Panc1 (cell line): ENCODE results near the gene IL17B. TPM values are rescaled to one million over a fixed set of nuclear protein-coding genes. Genes with fewer than 3 reads are reported as not detected.

ENCODE experiments used
- ATAC-seq: fragments of 200-7000 bp; cut with Tn5 transposase; 2 replicates; pipeline ENCODE4 v1.9.1; 2020; ENCODE audit warnings: mild to moderate bottlenecking, moderate library complexity
- BruUV-seq: library from RNA; stranded (reverse); fragments of 400-500 nt; replicated peaks from 2 replicates; lab custom pipeline; 2021; lab: Mats Ljungman, UMichigan
- CTCF ChIA-PET: fragments of 300-600 bp; sonication (Branson Sonifier 250); formaldehyde crosslinking; loops from one replicate; lab custom pipeline; 2022; ENCODE audit warnings: antibody characterized with exemption; lab: Charles Lee
- POLR2A ChIA-PET: fragments of 300-600 bp; sonication (Branson Sonifier 250); formaldehyde crosslinking; loops from one replicate; lab custom pipeline; 2022; ENCODE audit warnings: antibody characterized with exemption; lab: Charles Lee
- DNase-seq: peaks from one replicate; pipeline ENCODE4 v3.0.0-alpha.2; 2010; ENCODE audit warnings: low read depth, low spot score
- H3K27ac ChIP-seq: 2 replicates; pipeline ENCODE4 v1.5.1; 2011; ENCODE audit warnings: mild to moderate bottlenecking, low read length, inconsistent platforms
- H3K27me3 ChIP-seq: fragments of 200-500 bp; sonication (Bioruptor generic); 2 replicates; pipeline ENCODE4 v1.6.0; 2014; ENCODE audit warnings: low read length, inconsistent platforms; ENCODE audit not compliant: control insufficient read depth, insufficient read depth
- H3K36me3 ChIP-seq: fragments of 200-500 bp; sonication (Bioruptor generic); 2 replicates; pipeline ENCODE4 v1.5.1; 2014; ENCODE audit warnings: inconsistent platforms, mild to moderate bottlenecking, low read length, moderate library complexity; ENCODE audit not compliant: control insufficient read depth, insufficient read depth
- H3K4me1 ChIP-seq: 2 replicates; pipeline ENCODE4 v1.5.1; 2011; ENCODE audit warnings: inconsistent platforms, mild to moderate bottlenecking, low read length, moderate library complexity; ENCODE audit not compliant: control insufficient read depth, insufficient read depth
- H3K4me3 ChIP-seq, 2 experiments: 2 replicates each; pipeline ENCODE4 v1.5.1; 2011 to 2012; ENCODE audit warnings: low read depth in 2 of 2, low read length in 2 of 2, mild to moderate bottlenecking in 2 of 2, inconsistent platforms in 1 of 2, moderate library complexity in 1 of 2
- H3K9me3 ChIP-seq: fragments of 200-500 bp; sonication (Bioruptor generic); 2 replicates; pipeline ENCODE4 v1.5.1; 2014; ENCODE audit warnings: low read depth, mild to moderate bottlenecking, inconsistent platforms, low read length, moderate library complexity; ENCODE audit not compliant: control insufficient read depth, insufficient read depth
- POLR2AphosphoS5 ChIP-seq: IDR thresholded peaks from 2 replicates; pipeline ENCODE4 v1.6.1; 2012; ENCODE audit warnings: mild to moderate bottlenecking, low read depth, low read length, moderate library complexity
- SIN3A ChIP-seq: IDR thresholded peaks from 2 replicates; pipeline ENCODE4 v1.6.1; 2012; ENCODE audit warnings: low read depth, mild to moderate bottlenecking, low read length, moderate library complexity, borderline replicate concordance; ENCODE audit not compliant: insufficient read depth
- TCF7L2 ChIP-seq: IDR thresholded peaks from 2 replicates; pipeline ENCODE4 v1.6.1; 2011; ENCODE audit warnings: mild to moderate bottlenecking, low read depth, low read length, inconsistent platforms
- in situ Hi-C: cut with HindIII; loops from 2 replicates; pipeline ENCODE4 v1.10.0; 2016; ENCODE audit warnings: low sequenced_read_pairs, low pct_unique_long_range_greater_than_20kb
- intact Hi-C: fragments of 100-400 bp; cut with micrococcal nuclease; formaldehyde crosslinking; loops from one replicate; pipeline ENCODE4 v1.10.0; 2022; ENCODE audit not compliant: unreplicated experiment
- total RNA-seq: library from RNA; stranded (reverse); gene quantifications from one replicate; pipeline ENCODE4 v1.2.1, GENCODE V29; 2021; ENCODE audit not compliant: unreplicated experiment
- TF ChIP-seq, protein P1 (sequence below), 2 experiments: IDR thresholded peaks; 2 replicates each; pipeline ENCODE4 v1.6.1; 2011 to 2012; ENCODE audit warnings: low read depth in 2 of 2, control low read depth in 1 of 2, low read length in 1 of 2, mild to moderate bottlenecking in 1 of 2, moderate library complexity in 1 of 2; ENCODE audit not compliant: insufficient read depth in 1 of 2
- TF ChIP-seq, protein P2 (sequence below): fragments of 450-650 bp; IDR thresholded peaks from 2 replicates; pipeline ENCODE4 v1.5.1; 2017; ENCODE audit warnings: mild to moderate bottlenecking

The IL17B gene
- total RNA-seq, 1 experiment from 2014 or later = not detected

DNA sequence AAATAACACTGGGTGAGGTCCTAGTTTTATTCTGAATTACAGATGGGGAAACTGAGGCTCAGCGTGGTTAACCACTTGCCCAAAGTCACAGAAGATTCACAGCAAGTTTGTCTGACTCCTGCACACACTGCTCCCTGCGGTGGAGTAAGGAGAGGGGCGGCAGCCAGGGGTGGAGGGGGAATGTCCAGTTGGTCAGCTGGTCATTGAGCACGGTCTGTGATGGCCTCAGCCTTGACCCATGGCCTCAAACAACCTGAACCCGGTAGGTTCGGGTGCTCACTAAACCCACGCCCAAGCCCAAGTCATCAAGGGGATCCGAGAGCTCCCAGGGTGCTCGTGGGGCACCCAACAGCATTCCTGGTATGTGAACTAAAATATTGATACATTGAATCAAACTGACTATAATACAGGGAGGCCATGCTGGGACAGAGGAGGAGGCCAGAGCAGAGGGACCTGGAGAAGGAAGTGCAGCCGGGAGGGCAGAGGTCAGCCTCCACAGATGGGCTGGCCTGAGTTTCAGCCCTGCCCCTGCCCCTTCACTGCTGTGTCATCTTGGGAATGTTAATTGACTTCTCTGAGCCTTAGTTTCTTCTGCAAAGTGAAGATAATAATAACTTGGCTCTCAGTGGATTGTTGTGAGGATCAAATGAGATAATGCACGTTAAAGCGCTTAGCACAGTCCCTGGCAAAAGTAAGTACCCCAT is 3.6 kb upstream of the IL17B start:
- H3K4me1 ChIP-seq = 0 out of 2 replicates have a peak, but pooled peaks cover 3% of the 10 kb centered on the region
- no peaks in the 10 kb centered on the region for H3K9me3 ChIP-seq
- H3K4me3 ChIP-seq = no peak overlapping the region
- in situ Hi-C loops = no loop called here
- TF ChIP-seq TCF7L2 (no peak), SIN3A (no peak), POLR2AphosphoS5 (no peak)
- TF ChIP-seq, protein P1, sequence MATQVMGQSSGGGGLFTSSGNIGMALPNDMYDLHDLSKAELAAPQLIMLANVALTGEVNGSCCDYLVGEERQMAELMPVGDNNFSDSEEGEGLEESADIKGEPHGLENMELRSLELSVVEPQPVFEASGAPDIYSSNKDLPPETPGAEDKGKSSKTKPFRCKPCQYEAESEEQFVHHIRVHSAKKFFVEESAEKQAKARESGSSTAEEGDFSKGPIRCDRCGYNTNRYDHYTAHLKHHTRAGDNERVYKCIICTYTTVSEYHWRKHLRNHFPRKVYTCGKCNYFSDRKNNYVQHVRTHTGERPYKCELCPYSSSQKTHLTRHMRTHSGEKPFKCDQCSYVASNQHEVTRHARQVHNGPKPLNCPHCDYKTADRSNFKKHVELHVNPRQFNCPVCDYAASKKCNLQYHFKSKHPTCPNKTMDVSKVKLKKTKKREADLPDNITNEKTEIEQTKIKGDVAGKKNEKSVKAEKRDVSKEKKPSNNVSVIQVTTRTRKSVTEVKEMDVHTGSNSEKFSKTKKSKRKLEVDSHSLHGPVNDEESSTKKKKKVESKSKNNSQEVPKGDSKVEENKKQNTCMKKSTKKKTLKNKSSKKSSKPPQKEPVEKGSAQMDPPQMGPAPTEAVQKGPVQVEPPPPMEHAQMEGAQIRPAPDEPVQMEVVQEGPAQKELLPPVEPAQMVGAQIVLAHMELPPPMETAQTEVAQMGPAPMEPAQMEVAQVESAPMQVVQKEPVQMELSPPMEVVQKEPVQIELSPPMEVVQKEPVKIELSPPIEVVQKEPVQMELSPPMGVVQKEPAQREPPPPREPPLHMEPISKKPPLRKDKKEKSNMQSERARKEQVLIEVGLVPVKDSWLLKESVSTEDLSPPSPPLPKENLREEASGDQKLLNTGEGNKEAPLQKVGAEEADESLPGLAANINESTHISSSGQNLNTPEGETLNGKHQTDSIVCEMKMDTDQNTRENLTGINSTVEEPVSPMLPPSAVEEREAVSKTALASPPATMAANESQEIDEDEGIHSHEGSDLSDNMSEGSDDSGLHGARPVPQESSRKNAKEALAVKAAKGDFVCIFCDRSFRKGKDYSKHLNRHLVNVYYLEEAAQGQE (IDR thresholded peaks at IDR 0.05; ENCODE audit: insufficient read depth in 1 of 2, low read depth in 2 of 2, low read length in 1 of 2) = no peak
- TF ChIP-seq, protein P2, sequence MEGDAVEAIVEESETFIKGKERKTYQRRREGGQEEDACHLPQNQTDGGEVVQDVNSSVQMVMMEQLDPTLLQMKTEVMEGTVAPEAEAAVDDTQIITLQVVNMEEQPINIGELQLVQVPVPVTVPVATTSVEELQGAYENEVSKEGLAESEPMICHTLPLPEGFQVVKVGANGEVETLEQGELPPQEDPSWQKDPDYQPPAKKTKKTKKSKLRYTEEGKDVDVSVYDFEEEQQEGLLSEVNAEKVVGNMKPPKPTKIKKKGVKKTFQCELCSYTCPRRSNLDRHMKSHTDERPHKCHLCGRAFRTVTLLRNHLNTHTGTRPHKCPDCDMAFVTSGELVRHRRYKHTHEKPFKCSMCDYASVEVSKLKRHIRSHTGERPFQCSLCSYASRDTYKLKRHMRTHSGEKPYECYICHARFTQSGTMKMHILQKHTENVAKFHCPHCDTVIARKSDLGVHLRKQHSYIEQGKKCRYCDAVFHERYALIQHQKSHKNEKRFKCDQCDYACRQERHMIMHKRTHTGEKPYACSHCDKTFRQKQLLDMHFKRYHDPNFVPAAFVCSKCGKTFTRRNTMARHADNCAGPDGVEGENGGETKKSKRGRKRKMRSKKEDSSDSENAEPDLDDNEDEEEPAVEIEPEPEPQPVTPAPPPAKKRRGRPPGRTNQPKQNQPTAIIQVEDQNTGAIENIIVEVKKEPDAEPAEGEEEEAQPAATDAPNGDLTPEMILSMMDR = no peak
- no peak overlapping the region for H3K27ac ChIP-seq
- POLR2A ChIA-PET = no interaction called here
- H3K36me3 ChIP-seq = no peaks in the 10 kb centered on the region
- H3K27me3 ChIP-seq = no peaks in the 10 kb centered on the region
- intact Hi-C loops = loop anchor here (1.0 kb wide), 2 partner anchors 52 to 182 kb away; no protein-coding TSS in a partner anchor
- ATAC-seq (no peak), DNase-seq (no peak)
- no TSS peak for BruUV-seq
- CTCF ChIA-PET = interaction anchor here (0.6 to 1.8 kb wide), 5 partner anchors 11 to 719 kb away, joined by 3 to 6 read pairs (median 6); no protein-coding TSS in a partner anchor

DNA sequence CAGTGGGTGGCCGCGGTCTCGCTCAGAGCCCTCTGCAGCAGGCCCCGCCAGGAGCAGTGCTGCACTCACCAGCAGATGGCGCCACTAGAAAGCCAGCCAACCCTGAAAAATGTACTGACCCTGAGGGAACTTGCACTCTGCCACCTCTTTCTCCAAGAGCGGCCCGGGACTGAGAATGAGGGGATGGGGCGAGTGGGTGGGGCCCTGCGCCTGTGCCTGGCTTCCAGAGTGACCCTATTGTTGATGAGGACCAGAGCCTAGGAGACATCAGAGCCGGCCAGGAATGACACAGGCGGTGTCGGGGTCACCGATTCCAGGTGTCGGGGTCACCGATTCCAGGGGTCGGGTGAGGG is 2.9 kb upstream of the IL17B start:
- Histone ChIP-seq H3K27me3 (no peaks in the 10 kb centered on the region), H3K27ac (no peak overlapping the region), H3K9me3 (no peaks in the 10 kb centered on the region), H3K4me3 (no peak overlapping the region), H3K36me3 (no peaks in the 10 kb centered on the region), H3K4me1 (0 out of 2 replicates have a peak, but pooled peaks cover 3% of the 10 kb centered on the region)
- CTCF ChIA-PET = interaction anchor here (1.0 to 1.8 kb wide), 5 partner anchors 10 to 184 kb away, joined by 3 to 13 read pairs (median 6); no protein-coding TSS in a partner anchor
- ATAC-seq (peak; percentile 93), DNase-seq (no peak)
- no TSS peak for BruUV-seq
- POLR2A ChIA-PET = no interaction called here
- in situ Hi-C loops (no loop called here), intact Hi-C loops (loop anchor here (1.0 kb wide), 2 partner anchors 52 to 182 kb away; no protein-coding TSS in a partner anchor)
- TF ChIP-seq, protein P2 = peak; percentile 97
- TF ChIP-seq SIN3A (no peak), POLR2AphosphoS5 (no peak), TCF7L2 (no peak)
- TF ChIP-seq, protein P1 (IDR thresholded peaks at IDR 0.05; ENCODE audit: insufficient read depth in 1 of 2, low read depth in 2 of 2, low read length in 1 of 2) = 0 out of 4 replicates have a peak, but pooled peaks of 1 of the 2 experiments have one; percentile 56
